ENCODE results near the gene CDS1.

The CDS1 gene

GRCh38 chr4:84690481-84690880 lies 107.6 kb downstream of the CDS1 start:
- peaks cover 64% of the 10 kb centered on the region for H3K36me3 ChIP-seq (ENCODE audit: control insufficient read depth, insufficient read depth, low read length, severe bottlenecking)

GRCh38 chr4:84691170-84691691 lies 108.3 kb downstream of the CDS1 start:
- H3K4me3 ChIP-seq (ENCODE audit: low read length), result peak overlapping the region; percentile 26
- peaks cover 66% of the 10 kb centered on the region for H3K36me3 ChIP-seq (ENCODE audit: control insufficient read depth, insufficient read depth, low read length, severe bottlenecking)
- H3K27me3 ChIP-seq (replicated peaks; ENCODE audit: control insufficient read depth, insufficient read depth, low read length), result no peaks in the 10 kb centered on the region
- H3K9ac ChIP-seq (ENCODE audit: low read length), result no peak overlapping the region
- H3K9me3 ChIP-seq (ENCODE audit: control insufficient read depth, low read length), result no peaks in the 10 kb centered on the region
- H3K4me1 ChIP-seq (ENCODE audit: control insufficient read depth, insufficient read depth, low read length), result peaks cover 23% of the 10 kb centered on the region
- peak; percentile 88 for DNase-seq (ENCODE audit: low read depth)

More at GRCh38 chr4:84690481-84690880, 107.6 kb downstream of the CDS1 start:
- H3K9ac ChIP-seq (ENCODE audit: low read length), result no peak overlapping the region
- no peak for DNase-seq (ENCODE audit: low read depth)
- H3K9me3 ChIP-seq (ENCODE audit: control insufficient read depth, low read length), result no peaks in the 10 kb centered on the region
- H3K4me3 ChIP-seq (ENCODE audit: low read length), result peak overlapping the region; percentile 26
- H3K4me1 ChIP-seq (ENCODE audit: control insufficient read depth, insufficient read depth, low read length), result peaks cover 23% of the 10 kb centered on the region
- no peaks in the 10 kb centered on the region for H3K27me3 ChIP-seq (replicated peaks; ENCODE audit: control insufficient read depth, insufficient read depth, low read length)

- Histone ChIP-seq H3K9ac (ENCODE audit: low read length) (no peak overlapping the region), H3K9me3 (ENCODE audit: control insufficient read depth, low read length) (no peaks in the 10 kb centered on the region), H3K4me3 (ENCODE audit: low read length) (peak overlapping the region; percentile 16), H3K27me3 (replicated peaks; ENCODE audit: control insufficient read depth, insufficient read depth, low read length) (no peaks in the 10 kb centered on the region), H3K4me1 (ENCODE audit: control insufficient read depth, insufficient read depth, low read length) (peaks cover 24% of the 10 kb centered on the region), H3K36me3 (ENCODE audit: control insufficient read depth, insufficient read depth, low read length, severe bottlenecking) (peaks cover 66% of the 10 kb centered on the region)
- no peak for DNase-seq (ENCODE audit: low read depth)
Measured at GRCh38 chr4:84691800-84692199, 108.9 kb downstream of the CDS1 start.

- no peak overlapping the region for H3K9ac ChIP-seq (ENCODE audit: low read length)
- H3K4me3 ChIP-seq (ENCODE audit: low read length), result no peak overlapping the region
- peaks cover 23% of the 10 kb centered on the region for H3K4me1 ChIP-seq (ENCODE audit: control insufficient read depth, insufficient read depth, low read length)
- DNase-seq (ENCODE audit: low read depth), result peak; percentile 52
- peaks cover 77% of the 10 kb centered on the region for H3K36me3 ChIP-seq (ENCODE audit: control insufficient read depth, insufficient read depth, low read length, severe bottlenecking)
- no peaks in the 10 kb centered on the region for H3K9me3 ChIP-seq (ENCODE audit: control insufficient read depth, low read length)
- H3K27me3 ChIP-seq (replicated peaks; ENCODE audit: control insufficient read depth, insufficient read depth, low read length), result no peaks in the 10 kb centered on the region
Measured at GRCh38 chr4:84697159-84697558, 114.2 kb downstream of the CDS1 start.

- Histone ChIP-seq H3K9ac (ENCODE audit: low read length) (no peak overlapping the region), H3K9me3 (ENCODE audit: control insufficient read depth, low read length) (no peaks in the 10 kb centered on the region), H3K4me3 (ENCODE audit: low read length) (no peak overlapping the region), H3K4me1 (ENCODE audit: control insufficient read depth, insufficient read depth, low read length) (peaks cover 20% of the 10 kb centered on the region), H3K36me3 (ENCODE audit: control insufficient read depth, insufficient read depth, low read length, severe bottlenecking) (peaks cover 76% of the 10 kb centered on the region), H3K27me3 (replicated peaks; ENCODE audit: control insufficient read depth, insufficient read depth, low read length) (no peaks in the 10 kb centered on the region)
- peak; percentile 34 for DNase-seq (ENCODE audit: low read depth)
Measured at GRCh38 chr4:84697615-84698201, 114.8 kb downstream of the CDS1 start.

GRCh38 chr4:84699001-84699671 lies 116.2 kb downstream of the CDS1 start:
- Histone ChIP-seq H3K4me3 (ENCODE audit: low read length) (no peak overlapping the region), H3K9ac (ENCODE audit: low read length) (no peak overlapping the region), H3K4me1 (ENCODE audit: control insufficient read depth, insufficient read depth, low read length) (peaks cover 20% of the 10 kb centered on the region), H3K27me3 (replicated peaks; ENCODE audit: control insufficient read depth, insufficient read depth, low read length) (no peaks in the 10 kb centered on the region), H3K9me3 (ENCODE audit: control insufficient read depth, low read length) (no peaks in the 10 kb centered on the region), H3K36me3 (ENCODE audit: control insufficient read depth, insufficient read depth, low read length, severe bottlenecking) (peaks cover 78% of the 10 kb centered on the region)
- DNase-seq (ENCODE audit: low read depth), result no peak
